Measurements from ENCODE around the gene CSAG2.
"Not testable (repeated sequence)": the region's sequence is repeated elsewhere in the genome, so short reads cannot be mapped to it uniquely, and the experiment has no call there.

Gene CSAG2, protein sequence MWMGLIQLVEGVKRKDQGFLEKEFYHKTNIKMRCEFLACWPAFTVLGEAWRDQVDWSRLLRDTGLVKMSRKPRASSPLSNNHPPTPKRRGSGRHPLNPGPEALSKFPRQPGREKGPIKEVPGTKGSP

DNA sequence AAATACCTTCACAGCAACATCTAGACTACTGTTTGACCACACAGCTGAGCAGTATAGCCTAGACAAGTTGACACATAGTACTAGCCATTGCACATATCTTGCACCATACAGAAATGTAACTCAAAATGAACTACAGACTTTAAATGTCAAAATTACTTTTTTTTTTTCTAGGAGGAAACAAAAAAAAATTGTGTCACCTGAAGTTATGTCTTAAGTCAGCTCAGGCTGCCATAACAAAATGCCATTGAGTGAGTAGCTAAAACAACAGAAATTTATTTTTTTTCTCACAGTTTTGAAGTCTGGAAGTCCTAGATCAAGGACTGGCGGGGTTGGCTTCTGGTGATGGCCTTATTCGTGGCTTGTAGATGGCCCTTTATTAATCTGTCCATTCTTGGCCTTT, at the start of gene CSAG2:
TSS of gene CSAG2 (minus strand) at position 101 of the 400 bp plus-strand sequence. CDS start 161 bp downstream, outside the sequence.
- DNase-seq, result not testable (repeated sequence)

DNA sequence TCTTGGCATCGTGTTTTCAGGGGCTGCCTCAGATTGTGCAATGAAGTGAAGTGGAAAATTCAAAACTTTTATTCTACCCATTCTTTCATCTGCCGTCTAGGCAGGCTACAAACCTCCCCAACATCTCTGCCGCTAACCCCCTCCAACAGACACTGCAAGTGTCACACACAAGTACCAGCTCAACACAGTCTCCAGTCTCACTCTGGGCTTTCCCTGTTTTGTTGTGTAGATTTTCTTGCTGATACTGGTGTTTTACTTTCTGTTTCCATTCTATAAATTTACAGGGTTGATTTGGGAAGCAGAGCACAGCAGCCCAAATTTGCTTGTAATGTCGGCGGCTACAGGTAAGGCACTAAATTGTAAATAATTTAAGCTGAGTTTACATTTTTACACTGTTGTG, 45.8 kb upstream of the CSAG2 start:
- not testable (repeated sequence) for DNase-seq

DNA sequence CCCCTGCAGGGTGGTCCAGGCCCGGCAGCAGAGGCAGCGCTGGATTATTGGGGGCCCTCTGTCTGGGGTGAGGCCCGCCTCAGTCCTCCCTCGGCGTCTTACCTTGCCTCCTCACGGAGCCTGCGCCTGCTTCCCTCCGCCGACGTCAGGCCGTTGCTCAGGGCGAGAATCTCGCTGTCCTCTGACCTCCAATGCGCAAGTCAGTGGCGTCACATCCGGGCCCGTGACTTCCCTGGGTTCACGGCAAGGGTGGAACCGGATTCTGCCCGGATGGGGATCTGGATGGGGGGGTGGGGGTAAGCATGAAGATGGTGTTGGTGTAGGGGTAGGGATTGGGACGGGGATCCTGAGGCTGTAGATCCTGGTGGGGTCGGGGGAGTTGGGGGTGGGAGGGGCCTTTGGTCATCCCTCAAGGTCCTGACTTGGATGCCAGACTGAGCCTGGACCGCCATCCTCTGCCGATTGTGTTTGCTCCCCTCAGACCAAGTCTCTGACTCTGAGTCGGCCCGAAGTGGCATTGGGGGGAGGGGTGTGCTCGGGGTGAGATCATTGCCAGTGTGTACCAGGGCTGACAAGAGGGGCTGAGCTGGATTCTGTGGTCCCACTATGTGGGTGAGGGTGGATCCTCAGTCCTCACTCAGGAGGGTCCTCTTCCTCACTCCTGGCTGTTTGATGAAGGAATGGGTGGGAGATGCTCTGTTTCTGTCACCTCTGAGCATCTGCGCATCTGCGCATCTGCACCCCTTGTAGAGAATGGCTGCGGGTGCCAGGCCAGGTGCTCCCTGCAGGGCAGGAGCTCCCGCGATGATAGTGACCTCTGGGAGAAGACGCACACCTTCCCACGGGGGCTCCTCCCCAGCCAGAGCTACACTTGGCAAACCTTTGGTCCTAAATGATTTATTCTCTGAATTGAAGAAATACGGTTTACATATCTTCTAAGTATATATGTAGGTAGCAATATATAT, 44.9 kb upstream of the CSAG2 start, which contains the start of gene MAGEA2:
TSS of gene MAGEA2 (minus strand) at position 157 of the 965 bp plus-strand sequence. CDS start 2,479 bp downstream, outside the sequence.
- not testable (repeated sequence) for DNase-seq

DNA sequence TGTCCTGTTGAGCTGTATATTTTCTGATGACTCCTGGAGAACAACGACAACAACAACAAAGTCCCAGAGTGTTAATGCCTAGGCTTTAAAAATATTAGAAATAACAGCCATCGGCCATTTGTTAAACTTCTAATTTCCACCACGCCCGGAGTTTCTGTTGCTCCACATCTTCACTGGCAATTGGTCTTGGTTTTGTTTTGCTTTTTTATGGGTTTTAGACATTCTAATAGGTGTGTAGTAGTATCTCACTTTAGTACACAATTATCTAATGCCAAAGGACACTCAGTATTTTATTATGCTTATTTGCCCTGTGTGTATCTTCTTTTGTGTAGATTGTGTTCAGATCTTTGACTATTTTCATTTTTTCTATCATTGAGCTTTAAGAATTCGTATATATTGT, 29.5 kb upstream of the CSAG2 start:
- DNase-seq, result no peak

DNA sequence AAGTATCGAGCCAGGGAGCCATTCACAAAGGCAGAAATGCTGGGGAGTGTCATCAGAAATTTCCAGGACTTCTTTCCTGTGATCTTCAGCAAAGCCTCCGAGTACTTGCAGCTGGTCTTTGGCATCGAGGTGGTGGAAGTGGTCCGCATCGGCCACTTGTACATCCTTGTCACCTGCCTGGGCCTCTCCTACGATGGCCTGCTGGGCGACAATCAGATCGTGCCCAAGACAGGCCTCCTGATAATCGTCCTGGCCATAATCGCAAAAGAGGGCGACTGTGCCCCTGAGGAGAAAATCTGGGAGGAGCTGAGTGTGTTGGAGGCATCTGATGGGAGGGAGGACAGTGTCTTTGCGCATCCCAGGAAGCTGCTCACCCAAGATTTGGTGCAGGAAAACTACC, 27.5 kb upstream of the CSAG2 start:
- not testable (repeated sequence) for DNase-seq

DNA sequence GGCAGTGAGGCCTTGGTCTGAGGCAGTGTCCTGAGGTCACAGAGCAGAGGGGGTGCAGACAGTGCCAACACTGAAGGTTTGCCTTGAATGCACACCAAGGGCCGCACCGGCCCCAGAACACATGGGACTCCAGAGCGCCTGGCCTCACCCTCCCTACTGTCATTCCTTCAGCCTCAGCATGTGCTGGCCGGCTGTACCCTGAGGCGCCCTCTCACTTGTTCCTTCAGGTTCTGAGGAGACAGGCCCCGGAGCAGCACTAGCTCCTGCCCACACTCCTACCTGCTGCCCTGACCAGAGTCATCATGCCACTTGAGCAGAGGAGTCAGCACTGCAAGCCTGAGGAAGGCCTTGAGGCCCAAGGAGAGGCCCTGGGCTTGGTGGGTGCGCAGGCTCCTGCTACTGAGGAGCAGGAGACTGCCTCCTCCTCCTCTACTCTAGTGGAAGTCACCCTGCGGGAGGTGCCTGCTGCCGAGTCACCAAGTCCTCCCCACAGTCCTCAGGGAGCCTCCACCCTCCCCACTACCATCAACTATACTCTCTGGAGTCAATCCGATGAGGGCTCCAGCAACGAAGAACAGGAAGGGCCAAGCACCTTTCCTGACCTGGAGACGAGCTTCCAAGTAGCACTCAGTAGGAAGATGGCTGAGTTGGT, 26.9 kb upstream of the CSAG2 start:
- no peak for DNase-seq

DNA sequence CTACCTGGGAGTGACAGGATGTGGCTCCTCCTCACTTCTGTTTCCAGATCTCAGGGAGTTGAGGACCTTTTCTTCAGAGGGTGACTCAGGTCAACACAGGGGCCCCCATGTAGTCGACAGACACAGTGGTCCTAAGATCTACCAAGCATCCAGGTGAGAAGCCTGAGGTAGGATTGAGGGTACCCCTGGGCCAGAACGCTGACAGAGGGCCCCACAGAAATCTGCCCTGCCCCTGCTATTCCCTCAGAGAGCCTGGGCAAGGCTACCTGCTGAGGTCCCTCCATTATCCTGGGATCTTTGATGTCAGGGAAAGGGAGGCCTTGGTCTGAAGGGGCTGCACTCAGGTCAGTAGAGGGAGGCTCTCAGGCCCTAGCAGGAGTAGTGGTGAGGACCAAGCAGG, 26.0 kb upstream of the CSAG2 start:
- DNase-seq, result no peak

DNA sequence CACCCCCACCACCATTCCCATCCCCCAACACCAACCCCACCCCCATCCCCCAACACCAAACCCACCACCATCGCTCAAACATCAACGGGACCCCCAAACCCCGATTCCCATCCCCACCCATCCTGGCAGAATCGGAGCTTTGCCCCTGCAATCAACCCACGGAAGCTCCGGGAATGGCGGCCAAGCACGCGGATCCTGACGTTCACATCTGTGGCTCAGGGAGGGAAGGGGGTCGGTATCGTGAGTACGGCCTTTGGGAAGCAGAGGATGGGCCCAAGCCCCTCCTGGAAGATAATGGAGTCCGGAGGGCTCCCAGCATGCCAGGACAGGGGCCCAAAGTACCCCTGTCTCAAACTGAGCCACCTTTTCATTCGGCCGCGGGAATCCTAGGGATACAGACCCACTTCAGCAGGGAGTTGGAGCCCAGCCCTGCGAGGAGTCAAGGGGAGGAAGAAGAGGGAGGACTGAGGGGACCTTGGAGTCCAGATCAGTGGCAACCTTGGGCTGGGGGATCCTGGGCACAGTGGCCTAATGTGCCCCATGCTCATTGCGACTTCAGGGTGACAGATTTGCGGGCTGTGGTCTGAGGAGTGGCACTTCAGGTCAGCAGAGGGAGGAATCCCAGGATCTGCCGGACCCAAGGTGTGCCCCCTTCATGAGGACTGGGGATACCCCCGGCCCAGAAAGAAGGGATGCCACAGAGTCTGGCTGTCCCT, 25.2 kb upstream of the CSAG2 start:
- DNase-seq, result not testable (repeated sequence)

DNA sequence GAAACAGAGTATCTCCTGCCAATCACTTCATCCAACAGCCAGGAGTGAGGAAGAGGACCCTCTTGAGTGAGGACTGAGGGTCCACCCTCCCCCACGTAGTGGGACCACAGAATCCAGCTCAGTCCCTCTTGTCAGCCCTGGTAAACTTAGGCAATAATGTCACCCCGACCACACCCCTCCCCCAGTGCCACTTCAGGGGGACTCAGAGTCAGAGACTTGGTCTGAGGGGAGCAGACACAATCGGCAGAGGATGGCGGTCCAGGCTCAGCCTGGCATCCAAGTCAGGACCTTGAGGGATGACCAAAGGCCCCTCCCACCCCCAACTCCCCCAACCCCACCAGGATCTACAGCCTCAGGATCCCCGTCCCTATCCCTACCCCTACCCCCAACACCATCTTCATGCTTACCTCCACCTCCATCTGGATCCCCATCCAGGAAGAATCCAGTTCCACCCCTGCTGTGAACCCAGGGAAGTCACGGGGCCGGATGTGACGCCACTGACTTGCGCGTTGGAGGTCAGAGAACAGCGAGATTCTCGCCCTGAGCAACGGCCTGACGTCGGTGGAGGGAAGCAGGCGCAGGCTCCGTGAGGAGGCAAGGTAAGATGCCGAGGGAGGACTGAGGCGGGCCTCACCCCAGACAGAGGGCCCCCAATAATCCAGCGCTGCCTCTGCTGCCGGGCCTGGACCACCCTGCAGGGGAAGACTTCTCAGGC, 24.3 kb upstream of the CSAG2 start, which contains the start of the genes CSAG1 and MAGEA12:
TSS of gene CSAG1 (minus strand) at position 461 of the 715 bp plus-strand sequence. CDS start 1,261 bp downstream, outside the sequence.
TSS of gene MAGEA12 (plus strand) at position 497 of the 715 bp plus-strand sequence. CDS start 2,405 bp downstream, outside the sequence.
- no peak for DNase-seq

DNA sequence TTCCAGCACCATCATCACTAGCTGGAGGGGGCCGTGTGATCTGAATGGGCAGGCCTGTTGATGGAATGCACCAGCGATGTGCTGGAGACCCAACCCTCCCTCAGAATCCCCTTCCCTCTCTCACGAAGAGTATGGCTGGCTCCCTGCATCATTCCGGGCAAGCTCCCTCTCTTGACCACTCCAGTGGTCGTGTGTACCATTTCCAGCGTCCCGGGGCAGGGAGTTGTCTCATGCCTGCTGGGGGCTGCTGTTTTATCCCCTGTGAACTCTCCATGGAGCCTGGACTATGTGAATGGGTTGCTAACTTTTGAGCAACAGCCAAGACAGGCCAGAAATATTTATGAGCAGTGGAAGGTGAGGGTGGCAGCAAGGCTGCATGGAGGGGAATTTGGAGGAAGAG, 16.3 kb upstream of the CSAG2 start:
- DNase-seq, result no peak

DNA sequence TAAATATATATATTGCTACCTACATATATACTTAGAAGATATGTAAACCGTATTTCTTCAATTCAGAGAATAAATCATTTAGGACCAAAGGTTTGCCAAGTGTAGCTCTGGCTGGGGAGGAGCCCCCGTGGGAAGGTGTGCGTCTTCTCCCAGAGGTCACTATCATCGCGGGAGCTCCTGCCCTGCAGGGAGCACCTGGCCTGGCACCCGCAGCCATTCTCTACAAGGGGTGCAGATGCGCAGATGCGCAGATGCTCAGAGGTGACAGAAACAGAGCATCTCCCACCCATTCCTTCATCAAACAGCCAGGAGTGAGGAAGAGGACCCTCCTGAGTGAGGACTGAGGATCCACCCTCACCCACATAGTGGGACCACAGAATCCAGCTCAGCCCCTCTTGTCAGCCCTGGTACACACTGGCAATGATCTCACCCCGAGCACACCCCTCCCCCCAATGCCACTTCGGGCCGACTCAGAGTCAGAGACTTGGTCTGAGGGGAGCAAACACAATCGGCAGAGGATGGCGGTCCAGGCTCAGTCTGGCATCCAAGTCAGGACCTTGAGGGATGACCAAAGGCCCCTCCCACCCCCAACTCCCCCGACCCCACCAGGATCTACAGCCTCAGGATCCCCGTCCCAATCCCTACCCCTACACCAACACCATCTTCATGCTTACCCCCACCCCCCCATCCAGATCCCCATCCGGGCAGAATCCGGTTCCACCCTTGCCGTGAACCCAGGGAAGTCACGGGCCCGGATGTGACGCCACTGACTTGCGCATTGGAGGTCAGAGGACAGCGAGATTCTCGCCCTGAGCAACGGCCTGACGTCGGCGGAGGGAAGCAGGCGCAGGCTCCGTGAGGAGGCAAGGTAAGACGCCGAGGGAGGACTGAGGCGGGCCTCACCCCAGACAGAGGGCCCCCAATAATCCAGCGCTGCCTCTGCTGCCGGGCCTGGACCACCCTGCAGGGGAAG, 5.0 kb upstream of the CSAG2 start, which contains the start of gene MAGEA2B:
TSS of gene MAGEA2B (plus strand) at position 814 of the 973 bp plus-strand sequence. CDS start 2,479 bp downstream, outside the sequence.
- DNase-seq, result not testable (repeated sequence)

DNA sequence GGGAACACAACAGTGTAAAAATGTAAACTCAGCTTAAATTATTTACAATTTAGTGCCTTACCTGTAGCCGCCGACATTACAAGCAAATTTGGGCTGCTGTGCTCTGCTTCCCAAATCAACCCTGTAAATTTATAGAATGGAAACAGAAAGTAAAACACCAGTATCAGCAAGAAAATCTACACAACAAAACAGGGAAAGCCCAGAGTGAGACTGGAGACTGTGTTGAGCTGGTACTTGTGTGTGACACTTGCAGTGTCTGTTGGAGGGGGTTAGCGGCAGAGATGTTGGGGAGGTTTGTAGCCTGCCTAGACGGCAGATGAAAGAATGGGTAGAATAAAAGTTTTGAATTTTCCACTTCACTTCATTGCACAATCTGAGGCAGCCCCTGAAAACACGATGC, 4.1 kb upstream of the CSAG2 start:
- DNase-seq, result not testable (repeated sequence)

DNA sequence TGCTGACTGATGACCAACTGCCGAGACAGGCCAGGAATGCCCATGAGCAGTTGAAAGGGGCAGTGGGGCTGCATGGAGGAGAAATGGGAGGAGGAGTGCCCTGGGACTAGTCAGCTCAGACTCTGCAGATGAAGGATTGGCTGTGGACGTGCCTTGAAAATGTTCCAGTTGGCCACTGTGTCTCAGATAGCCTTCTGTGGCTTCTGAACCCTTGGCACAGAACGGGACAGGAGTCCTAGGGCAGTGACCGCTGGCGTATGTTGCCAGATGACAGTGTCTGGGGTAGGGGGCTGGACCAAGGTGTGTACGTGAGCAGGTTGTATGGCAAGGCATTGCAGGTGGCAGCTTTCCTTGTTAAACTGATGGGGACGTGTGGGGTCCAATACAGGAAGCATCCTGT, 2.6 kb downstream of the CSAG2 start:
- not testable (repeated sequence) for DNase-seq

DNA sequence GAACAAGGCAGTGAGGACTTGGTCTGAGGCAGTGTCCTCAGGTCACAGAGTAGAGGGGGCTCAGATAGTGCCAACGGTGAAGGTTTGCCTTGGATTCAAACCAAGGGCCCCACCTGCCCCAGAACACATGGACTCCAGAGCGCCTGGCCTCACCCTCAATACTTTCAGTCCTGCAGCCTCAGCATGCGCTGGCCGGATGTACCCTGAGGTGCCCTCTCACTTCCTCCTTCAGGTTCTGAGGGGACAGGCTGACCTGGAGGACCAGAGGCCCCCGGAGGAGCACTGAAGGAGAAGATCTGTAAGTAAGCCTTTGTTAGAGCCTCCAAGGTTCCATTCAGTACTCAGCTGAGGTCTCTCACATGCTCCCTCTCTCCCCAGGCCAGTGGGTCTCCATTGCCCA, 8.7 kb downstream of the CSAG2 start:
- not testable (repeated sequence) for DNase-seq

DNA sequence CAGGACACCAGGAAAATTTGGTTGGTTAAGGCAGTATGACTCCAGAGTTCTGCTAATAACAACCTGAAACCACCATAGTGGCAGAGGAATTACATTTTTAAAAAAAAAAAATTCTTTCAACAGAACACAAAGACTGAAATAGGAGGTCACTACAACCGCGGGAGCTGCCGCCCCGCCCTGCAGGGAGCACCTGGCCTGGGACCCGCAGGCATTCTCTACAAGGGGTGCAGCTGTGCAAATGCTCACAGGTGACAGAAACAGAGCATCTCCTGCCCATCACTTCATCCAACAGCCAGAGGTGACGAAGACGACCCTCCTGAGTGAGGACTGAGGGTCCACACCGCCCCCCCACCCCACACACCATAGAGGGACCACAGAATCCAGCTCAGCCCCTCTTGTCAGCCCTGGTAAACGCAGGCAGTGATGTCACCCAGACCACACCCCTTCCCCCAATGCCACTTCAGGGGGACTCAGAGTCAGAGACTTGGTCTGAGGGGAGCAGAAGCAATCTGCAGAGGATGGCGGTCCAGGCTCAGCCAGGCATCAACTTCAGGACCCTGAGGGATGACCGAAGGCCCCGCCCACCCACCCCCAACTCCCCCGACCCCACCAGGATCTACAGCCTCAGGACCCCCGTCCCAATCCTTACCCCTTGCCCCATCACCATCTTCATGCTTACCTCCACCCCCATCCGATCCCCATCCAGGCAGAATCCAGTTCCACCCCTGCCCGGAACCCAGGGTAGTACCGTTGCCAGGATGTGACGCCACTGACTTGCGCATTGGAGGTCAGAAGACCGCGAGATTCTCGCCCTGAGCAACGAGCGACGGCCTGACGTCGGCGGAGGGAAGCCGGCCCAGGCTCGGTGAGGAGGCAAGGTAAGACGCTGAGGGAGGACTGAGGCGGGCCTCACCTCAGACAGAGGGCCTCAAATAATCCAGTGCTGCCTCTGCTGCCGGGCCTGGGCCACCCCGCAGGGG, 10.8 kb downstream of the CSAG2 start, which contains the start of gene MAGEA3:
TSS of gene MAGEA3 (plus strand) at position 843 of the 980 bp plus-strand sequence. CDS start 2,039 bp downstream, outside the sequence.
- not testable (repeated sequence) for DNase-seq

DNA sequence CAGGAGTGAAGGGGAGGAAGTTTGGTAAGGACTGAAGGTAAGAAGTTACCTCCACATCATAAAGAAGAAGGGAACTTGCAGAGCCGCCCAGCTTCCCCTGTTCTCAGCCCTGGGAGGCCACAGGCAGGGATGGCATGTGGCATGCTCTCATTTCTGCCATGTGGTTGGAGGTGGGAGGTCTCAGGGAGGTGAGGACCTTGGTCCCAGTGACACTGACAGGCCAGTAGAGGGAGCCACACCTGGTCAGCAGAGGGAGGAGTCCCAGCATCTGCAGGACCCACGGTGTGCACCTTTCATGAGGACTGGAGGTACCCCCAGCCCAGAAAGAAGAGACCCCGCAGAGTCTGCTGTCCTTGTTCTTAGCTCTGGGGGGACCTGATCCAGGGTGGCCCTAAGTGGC, 28.1 kb downstream of the CSAG2 start:
- not testable (repeated sequence) for DNase-seq

DNA sequence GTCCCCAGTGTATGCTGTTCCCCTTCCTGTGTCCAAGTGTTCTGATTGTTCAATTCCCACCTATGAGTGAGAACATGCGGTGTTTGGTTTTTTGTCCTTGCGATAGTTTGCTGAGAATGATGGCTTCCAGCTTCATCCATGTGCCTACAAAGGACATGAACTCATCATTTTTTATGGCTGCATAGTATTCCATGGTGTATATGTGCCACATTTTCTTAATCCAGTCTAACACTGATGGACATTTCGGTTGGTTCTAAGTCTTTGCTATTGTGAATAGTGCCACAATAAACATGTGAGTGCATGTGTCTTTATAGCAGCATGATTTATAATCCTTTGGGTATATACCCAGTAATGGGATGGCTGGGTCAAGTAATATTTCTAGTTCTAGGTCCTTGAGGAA, 34.4 kb downstream of the CSAG2 start:
- DNase-seq, result not testable (repeated sequence)

DNA sequence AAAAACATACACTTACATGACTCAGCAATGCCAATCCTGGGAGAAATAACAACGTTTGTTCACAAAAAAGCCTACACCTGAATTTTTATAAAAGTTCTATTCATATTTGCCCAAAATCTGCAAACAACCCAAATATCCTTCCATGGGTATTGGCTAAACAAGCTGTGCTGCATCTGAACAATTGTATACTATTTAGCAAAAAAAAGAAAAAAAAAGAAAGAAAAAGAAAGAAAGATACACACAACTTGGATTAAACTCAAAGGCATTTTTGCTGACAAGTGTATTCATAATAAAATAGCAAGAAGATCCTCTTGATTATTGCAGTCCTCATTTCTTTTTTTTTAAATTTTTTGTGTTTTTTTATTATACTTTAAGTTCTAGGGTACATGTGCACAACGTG, 34.9 kb downstream of the CSAG2 start:
- DNase-seq, result no peak

DNA sequence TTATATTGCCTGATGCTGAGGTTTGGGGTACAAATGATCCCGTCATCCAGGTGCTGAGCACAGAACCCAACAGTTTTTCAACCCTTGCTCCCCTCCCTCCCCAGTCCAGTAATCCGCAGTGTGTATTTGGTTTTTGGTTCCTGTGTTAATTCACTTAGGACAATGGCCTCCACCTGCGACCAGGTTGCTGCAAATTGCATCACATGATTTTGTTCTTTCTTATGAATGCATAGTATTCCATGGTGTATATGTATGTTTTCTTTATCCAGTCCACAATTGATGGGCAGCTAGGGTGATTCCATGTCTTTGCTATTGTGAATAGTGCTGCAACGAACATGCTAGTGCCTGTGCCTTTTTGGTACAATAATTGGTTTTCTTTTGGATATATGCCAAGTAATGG, 46.0 kb downstream of the CSAG2 start:
- DNase-seq, result no peak
